Keratinocyte (primary cell): Measurements from ENCODE around the gene WDR19. TPM values are rescaled to one million over a fixed set of nuclear protein-coding genes. Genes with fewer than 3 reads are reported as not detected.

ENCODE experiments used
- DNase-seq: peaks from one replicate; pipeline ENCODE4 v3.0.0-alpha.2; 2011; ENCODE audit warnings: low read depth, missing footprints, low spot score
- FAIRE-seq: peaks from 2 replicates; lab custom pipeline; 2011; peaks lifted over from hg19 to GRCh38; lab: Jason Lieb, UNC
- H2AFZ ChIP-seq: 2 replicates; pipeline ENCODE4 v1.6.0; 2012; ENCODE audit warnings: low read length, control low read depth, inconsistent platforms; ENCODE audit not compliant: control insufficient read depth
- H3K27ac ChIP-seq: 2 replicates; pipeline ENCODE4 v1.5.1; 2011; ENCODE audit warnings: low read length; ENCODE audit not compliant: control insufficient read depth, insufficient read depth
- H3K27me3 ChIP-seq: 3 replicates; pipeline ENCODE4 v1.6.0; 2011; ENCODE audit warnings: low read length; ENCODE audit not compliant: control insufficient read depth, insufficient read depth; ENCODE audit errors: extremely low read depth
- H3K36me3 ChIP-seq, 2 experiments: 2 replicates in 1 of 2; 3 replicates in 1 of 2; pipeline ENCODE4 v1.5.1; 2011; ENCODE audit warnings: low read length in 2 of 2, mild to moderate bottlenecking in 1 of 2; ENCODE audit not compliant: control insufficient read depth in 2 of 2, insufficient read depth in 2 of 2; ENCODE audit errors: extremely low read depth in 1 of 2
- H3K4me1 ChIP-seq: 3 replicates; pipeline ENCODE4 v1.5.1; 2011; ENCODE audit warnings: low read length; ENCODE audit not compliant: control insufficient read depth, insufficient read depth; ENCODE audit errors: extremely low read depth
- H3K4me2 ChIP-seq: 3 replicates; pipeline ENCODE4 v1.6.0; 2011; ENCODE audit warnings: low read depth, low read length; ENCODE audit not compliant: control insufficient read depth, insufficient read depth; ENCODE audit errors: extremely low read depth
- H3K4me3 ChIP-seq, 3 experiments: fragments of 200-600 bp in 1 of 3; sonication (generic) in 1 of 3; 2 replicates in 2 of 3; 3 replicates in 1 of 3; pipeline ENCODE4 v1.5.1; 2011 to 2016; ENCODE audit warnings: low read length in 3 of 3, mild to moderate bottlenecking in 3 of 3, control low read depth in 2 of 3, inconsistent platforms in 1 of 3, low read depth in 1 of 3, mixed read lengths in 1 of 3, mixed run types in 1 of 3, moderate library complexity in 1 of 3; ENCODE audit not compliant: control insufficient read depth in 2 of 3, insufficient read depth in 2 of 3; ENCODE audit errors: extremely low read depth in 1 of 3
- H3K79me2 ChIP-seq: 2 replicates; pipeline ENCODE4 v1.6.0; 2012; ENCODE audit warnings: low read length; ENCODE audit not compliant: control insufficient read depth, insufficient read depth
- H3K9ac ChIP-seq: 3 replicates; pipeline ENCODE4 v1.6.0; 2011; ENCODE audit warnings: low read length; ENCODE audit not compliant: control insufficient read depth, insufficient read depth; ENCODE audit errors: extremely low read depth
- H3K9me1 ChIP-seq: 3 replicates; pipeline ENCODE4 v1.6.0; 2011; ENCODE audit warnings: low read length; ENCODE audit not compliant: control insufficient read depth, insufficient read depth; ENCODE audit errors: extremely low read depth
- H3K9me3 ChIP-seq: 2 replicates; pipeline ENCODE4 v1.5.1; 2012; ENCODE audit warnings: low read depth, low read length; ENCODE audit not compliant: control insufficient read depth
- H4K20me1 ChIP-seq: 3 replicates; pipeline ENCODE4 v1.6.0; 2011; ENCODE audit warnings: low read length; ENCODE audit not compliant: control insufficient read depth, insufficient read depth; ENCODE audit errors: extremely low read depth
- CTCF ChIP-seq, 3 experiments: IDR thresholded peaks in 1 of 3; conservative IDR thresholded peaks in 1 of 3; optimal IDR thresholded peaks in 1 of 3; 2 replicates in 2 of 3; 3 replicates in 1 of 3; pipeline versions ENCODE3 to v1.5.1; 2011; ENCODE audit warnings: low read length in 3 of 3, mild to moderate bottlenecking in 3 of 3, moderate library complexity in 2 of 3, control low read depth in 1 of 3, inconsistent platforms in 1 of 3; ENCODE audit not compliant: insufficient read depth in 2 of 3; ENCODE audit errors: extremely low read depth in 1 of 3
- EZH2 ChIP-seq: IDR thresholded peaks from one replicate; pipeline ENCODE4 v1.6.1; 2012; ENCODE audit warnings: inconsistent platforms, mild to moderate bottlenecking, low read length, moderate library complexity
- dilution Hi-C: fragments of 300-500 bp; cut with MboI; formaldehyde crosslinking; loops from one replicate; pipeline ENCODE4 v1.7.0; 2020; ENCODE audit warnings: low sequenced_read_pairs; ENCODE audit not compliant: extremely low pct_ligation_motif_present
- polyA plus RNA-seq, 5 experiments: library from polyadenylated mRNA; depleted of rRNA in 3 of 5; stranded (reverse) in 3 of 5; stranded (forward) in 1 of 5; unstranded in 1 of 5; fragments of >200 nt; gene quantifications; 1 replicate in 1 of 5; 2 replicates in 3 of 5; 3 replicates in 1 of 5; pipeline versions ENCODE4 v1.2.1 to v1.2.3, GENCODE V29; 2011 to 2012; ENCODE audit warnings: missing spikeins in 2 of 5, low read depth in 1 of 5, low replicate concordance in 1 of 5

The WDR19 gene
- polyA plus RNA-seq, 1 donor (not counting 4 experiments of a cell fraction or from before 2014, with no cell fraction given), result 25.3 TPM

DNA sequence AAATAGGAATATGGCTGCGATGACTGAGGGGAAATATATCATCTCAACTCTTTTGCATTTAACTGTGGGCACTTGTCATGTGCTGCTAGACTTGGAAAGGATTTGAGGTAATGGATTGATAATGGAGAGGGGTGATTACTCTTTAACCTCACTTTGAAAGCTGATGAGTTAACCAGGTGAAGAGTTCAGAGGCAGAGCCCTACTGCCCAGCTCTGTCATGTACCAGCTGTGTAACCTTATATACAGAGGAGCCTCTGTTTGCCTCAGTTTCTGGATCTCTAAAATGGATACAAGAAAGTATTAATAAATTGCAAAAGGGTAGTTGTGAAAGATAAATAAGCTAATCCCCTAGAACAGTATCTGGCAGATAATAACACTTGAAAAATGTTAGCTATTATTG, 51.5 kb downstream of the WDR19 start:
- Histone ChIP-seq H3K9me3 (no peaks in the 10 kb centered on the region), H3K9me1 (no peaks in the 10 kb centered on the region), H3K27ac (no peak overlapping the region), H3K27me3 (no peaks in the 10 kb centered on the region), H4K20me1 (no peaks in the 10 kb centered on the region), H3K36me3 (no peaks in the 10 kb centered on the region), H3K9ac (no peak overlapping the region), H3K4me2 (no peak overlapping the region), H3K4me3 (no peak overlapping the region), H3K4me1 (no peaks in the 10 kb centered on the region), H2AFZ (no peak overlapping the region), H3K79me2 (no peaks in the 10 kb centered on the region)
- dilution Hi-C loops, result no loop called here
- DNase-seq (no peak), FAIRE-seq (no peak)
- TF ChIP-seq EZH2, result no peak

GRCh38 chr4:39235021-39235420, 52.7 kb downstream of the WDR19 start:
- no peak overlapping the region for H3K4me2 ChIP-seq
- H3K9ac ChIP-seq, result no peak overlapping the region
- no peaks in the 10 kb centered on the region for H4K20me1 ChIP-seq
- no peak overlapping the region for H3K27ac ChIP-seq
- H3K79me2 ChIP-seq, result no peaks in the 10 kb centered on the region
- H3K4me3 ChIP-seq, result no peak overlapping the region
- H3K4me1 ChIP-seq, result no peaks in the 10 kb centered on the region
- no peak overlapping the region for H2AFZ ChIP-seq
- H3K27me3 ChIP-seq, result no peaks in the 10 kb centered on the region
- FAIRE-seq (no peak), DNase-seq (no peak)
- dilution Hi-C loops, result no loop called here
- H3K9me1 ChIP-seq, result no peaks in the 10 kb centered on the region
- H3K36me3 ChIP-seq, result no peaks in the 10 kb centered on the region
- TF ChIP-seq CTCF (optimal IDR thresholded peaks at IDR 0.05 in 1 of 3, IDR thresholded peaks at IDR 0.05 in 1 of 3, conservative IDR thresholded peaks at IDR 0.05 in 1 of 3; ENCODE audit: extremely low read depth in 1 of 3, insufficient read depth in 2 of 3, low read length in 3 of 3) (no peak), EZH2 (no peak)
- H3K9me3 ChIP-seq, result no peaks in the 10 kb centered on the region

DNA sequence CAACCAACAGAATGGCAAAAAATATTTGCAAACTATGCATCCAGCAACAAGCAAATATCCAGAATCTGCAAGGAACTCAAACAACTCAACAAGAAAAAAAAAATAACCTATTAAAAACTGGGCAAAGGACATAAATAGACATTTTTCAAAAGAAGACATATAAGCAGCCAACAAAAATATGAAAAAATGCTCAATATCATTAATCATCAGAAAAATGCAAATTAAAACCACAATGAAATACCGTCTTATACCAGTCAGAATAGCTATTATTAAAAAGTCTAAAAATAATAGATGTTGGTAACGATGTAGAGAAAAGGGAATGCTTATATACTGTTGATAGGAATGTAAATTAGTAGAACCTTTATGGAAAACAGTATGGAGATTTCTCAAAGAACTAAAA, 53.4 kb downstream of the WDR19 start:
- Histone ChIP-seq H2AFZ (no peak overlapping the region), H3K4me1 (no peaks in the 10 kb centered on the region), H3K9ac (no peak overlapping the region), H3K27me3 (no peaks in the 10 kb centered on the region), H3K27ac (no peak overlapping the region), H3K79me2 (no peaks in the 10 kb centered on the region), H3K9me1 (no peaks in the 10 kb centered on the region), H3K36me3 (no peaks in the 10 kb centered on the region), H4K20me1 (no peaks in the 10 kb centered on the region), H3K4me3 (no peak overlapping the region), H3K9me3 (no peaks in the 10 kb centered on the region), H3K4me2 (no peak overlapping the region)
- no peak for FAIRE-seq
- TF ChIP-seq EZH2, result no peak
- TF ChIP-seq CTCF (optimal IDR thresholded peaks at IDR 0.05 in 1 of 3, IDR thresholded peaks at IDR 0.05 in 1 of 3, conservative IDR thresholded peaks at IDR 0.05 in 1 of 3; ENCODE audit: extremely low read depth in 1 of 3, insufficient read depth in 2 of 3, low read length in 3 of 3), result no peak
- dilution Hi-C loops, result no loop called here
- no peak for DNase-seq
